GM12891 (cell line): ENCODE data around the gene G6PC3.
"Not testable (repeated sequence)": the region's sequence is repeated elsewhere in the genome, so short reads cannot be mapped to it uniquely, and the experiment has no call there.

Source experiments
- DNase-seq: peaks from one replicate; pipeline ENCODE4 v3.0.0; 2011; ENCODE audit warnings: low spot score; ENCODE audit not compliant: insufficient read length
- FAIRE-seq: peaks from 2 replicates; lab custom pipeline; 2011; peaks lifted over from hg19 to GRCh38; lab: Jason Lieb, UNC
- PAX5 ChIP-seq: IDR thresholded peaks from 2 replicates; pipeline ENCODE4 v1.6.1; 2011; ENCODE audit warnings: low read length, moderate library complexity, mild to moderate bottlenecking; ENCODE audit not compliant: insufficient read depth, severe bottlenecking
- POLR2A ChIP-seq: IDR thresholded peaks from 2 replicates; pipeline ENCODE4 v1.6.1; 2011; ENCODE audit warnings: low read depth, low read length, control low read depth
- POLR2AphosphoS5 ChIP-seq: IDR thresholded peaks from 2 replicates; pipeline ENCODE4 v1.6.1; 2011; ENCODE audit warnings: low read depth, low read length, control low read depth
- POU2F2 ChIP-seq: IDR thresholded peaks from 2 replicates; pipeline ENCODE4 v1.6.1; 2011; ENCODE audit warnings: low read depth, mild to moderate bottlenecking, control low read depth, low read length, moderate library complexity
- SPI1 ChIP-seq: IDR thresholded peaks from 2 replicates; pipeline ENCODE4 v1.6.1; 2011; ENCODE audit warnings: low read depth, low read length, control low read depth
- TAF1 ChIP-seq: IDR thresholded peaks from 2 replicates; pipeline ENCODE4 v1.6.1; 2011; ENCODE audit warnings: low read depth, low read length, control low read depth

Gene G6PC3

GRCh38 chr17:44038604-44039011 is 31.9 kb upstream of the G6PC3 start:
- no peak for TF ChIP-seq POU2F2
- no peak for TF ChIP-seq SPI1
- no peak for TF ChIP-seq TAF1
- no peak for TF ChIP-seq PAX5
- TF ChIP-seq POLR2A = no peak
- no peak for TF ChIP-seq POLR2AphosphoS5
- no peak for FAIRE-seq
- no peak for DNase-seq

- DNase-seq = no peak
- TF ChIP-seq TAF1 (no peak), POU2F2 (no peak), PAX5 (no peak), POLR2AphosphoS5 (no peak)
- FAIRE-seq = no peak
These were observed 30.5 kb upstream of the G6PC3 start for GRCh38 chr17:44039829-44040635.

- no peak for TF ChIP-seq POLR2AphosphoS5
- no peak for TF ChIP-seq POU2F2
- TF ChIP-seq PAX5 = no peak
- TF ChIP-seq SPI1 = no peak
- TF ChIP-seq TAF1 = no peak
- DNase-seq (no peak), FAIRE-seq (no peak)
These were observed 27.3 kb upstream of the G6PC3 start for GRCh38 chr17:44043272-44043696.

- DNase-seq (no peak), FAIRE-seq (no peak)
- TF ChIP-seq POU2F2 = no peak
- no peak for TF ChIP-seq POLR2A
- no peak for TF ChIP-seq SPI1
- TF ChIP-seq TAF1 = no peak
- TF ChIP-seq PAX5 = no peak
- TF ChIP-seq POLR2AphosphoS5 = no peak
These were observed 26.5 kb upstream of the G6PC3 start for GRCh38 chr17:44044071-44044470.

GRCh38 chr17:44045486-44045885 is 25.0 kb upstream of the G6PC3 start:
- FAIRE-seq (no peak), DNase-seq (no peak)
- TF ChIP-seq TAF1 = no peak
- no peak for TF ChIP-seq POLR2A
- no peak for TF ChIP-seq POU2F2
- no peak for TF ChIP-seq SPI1
- TF ChIP-seq PAX5 = no peak
- TF ChIP-seq POLR2AphosphoS5 = no peak

- not testable (repeated sequence) for FAIRE-seq, DNase-seq
These were observed 23.6 kb upstream of the G6PC3 start for GRCh38 chr17:44046893-44047292.

GRCh38 chr17:44049294-44050060 is 21.1 kb upstream of the G6PC3 start:
- no peak for DNase-seq
- no peak for TF ChIP-seq POLR2A
- no peak for TF ChIP-seq TAF1
- no peak for TF ChIP-seq POLR2AphosphoS5
- TF ChIP-seq PAX5 = no peak
- TF ChIP-seq POU2F2 = no peak
- FAIRE-seq = no peak

- TF ChIP-seq TAF1 (no peak), SPI1 (no peak), POLR2AphosphoS5 (no peak), PAX5 (no peak), POU2F2 (no peak), POLR2A (no peak)
- DNase-seq (no peak), FAIRE-seq (no peak)
These were observed 17.2 kb upstream of the G6PC3 start for GRCh38 chr17:44053125-44053872.

- no peak for FAIRE-seq
- TF ChIP-seq POLR2AphosphoS5 (no peak), PAX5 (no peak), POU2F2 (no peak), POLR2A (no peak), SPI1 (no peak), TAF1 (no peak)
- DNase-seq = no peak
These were observed 11.2 kb upstream of the G6PC3 start for GRCh38 chr17:44059101-44059892.
